ENCODE results near the gene HOXA6. TPM values are rescaled to one million over a fixed set of nuclear protein-coding genes. Genes with fewer than 3 reads are reported as not detected.

HOXA6 gene
- total and polyA plus RNA-seq, 2 of the 4 experiments (the other 2 are of a cell fraction): 1.4 to 1.8 TPM

GRCh38 chr7:27128776-27129728 lies 18.5 kb downstream of the HOXA6 start:
- H3K9me1 ChIP-seq (ENCODE audit: insufficient read depth, low read length): peaks cover 15% of the 10 kb centered on the region
- no TSS peak for BruUV-seq (replicated peaks)
- TF ChIP-seq ELK1 (IDR thresholded peaks at IDR 0.05; ENCODE audit: borderline replicate concordance, low read depth, low read length) (no peak), CEBPB (IDR thresholded peaks at IDR 0.05; ENCODE audit: low read depth, low read length) (no peak), BHLHE40 (IDR thresholded peaks at IDR 0.05; ENCODE audit: low read depth, low read length) (no peak), NFE2L2 (IDR thresholded peaks at IDR 0.05; ENCODE audit: low read depth, low read length) (no peak), POLR2A (IDR thresholded peaks at IDR 0.05; ENCODE audit: low read depth, low read length) (no peak; the same call in 1 of the 2 replicates), CHD1 (IDR thresholded peaks at IDR 0.05; ENCODE audit: low read depth, low read length) (no peak), RFX5 (IDR thresholded peaks at IDR 0.05; ENCODE audit: low read depth, low read length) (no peak), FOS (IDR thresholded peaks at IDR 0.05; ENCODE audit: low read depth, low read length) (no peak), MXI1 (IDR thresholded peaks at IDR 0.05; ENCODE audit: borderline replicate concordance, low read depth, low read length) (no peak), RAD21 (IDR thresholded peaks at IDR 0.05; ENCODE audit: low read length) (no peak), MAFK (IDR thresholded peaks at IDR 0.05; ENCODE audit: low read depth, low read length) (no peak), USF2 (IDR thresholded peaks at IDR 0.05; ENCODE audit: low read depth, low read length) (no peak), RCOR1 (IDR thresholded peaks at IDR 0.05; ENCODE audit: insufficient replicate concordance, low read length) (no peak), SMC3 (IDR thresholded peaks at IDR 0.05; ENCODE audit: low read depth, low read length) (no peak)

More at GRCh38 chr7:27128776-27129728, 18.5 kb downstream of the HOXA6 start:
- no peak overlapping the region for H2BK5ac ChIP-seq (ENCODE audit: low read depth, low read length, poor library complexity, severe bottlenecking)
- dilution Hi-C loops (cut with HindIII; ENCODE audit: low sequenced_read_pairs, unreplicated experiment): no loop called here
- H3K79me1 ChIP-seq (ENCODE audit: low read depth in 1 of 2, low read length in 2 of 2): peaks cover 29 to 50% of the 10 kb centered on the region in 2 experiments
- H3K4me3 ChIP-seq (ENCODE audit: insufficient read depth, low read depth, low read length): peak overlapping the region; percentile 76
- no peak overlapping the region for H2AK9ac ChIP-seq (replicated peaks; ENCODE audit: low read depth, low read length, poor library complexity)
- CTCF ChIA-PET: interaction anchor here (1.0 kb wide), 1 partner anchor 18 kb away, joined by 4 read pairs; no protein-coding TSS in a partner anchor
- WGBS, 2 experiments (ENCODE audit: extremely low coverage in 2 of 2, insufficient read length in 1 of 2): 13% methylated on average over 5 of the region's 28 CpGs; no CpG with 5 or more reads in 1 of the 2 experiments
- H3K36me3 ChIP-seq (ENCODE audit: control insufficient read depth, insufficient read depth, low read length): peaks cover 3% of the 10 kb centered on the region; the same call in 1 of the 2 replicates
- peak overlapping the region; percentile 84 for H3K4me2 ChIP-seq (ENCODE audit: low read depth, low read length)
- in situ Hi-C loops (cut with MboI; ENCODE audit: low sequenced_read_pairs): no loop called here
- POLR2A ChIA-PET (ENCODE audit: unreplicated experiment): no interaction called here
- no peak for ATAC-seq (ENCODE audit: low read depth)
- H2BK15ac ChIP-seq (ENCODE audit: low read depth, low read length): peak overlapping the region; percentile 33; the same call in 2 of the 3 replicates
- peak overlapping the region; percentile 37 for H3K9ac ChIP-seq (ENCODE audit: low read depth, low read length)
- H3K56ac ChIP-seq (ENCODE audit: extremely low read depth, insufficient read depth, low read length): 0 out of 2 replicates have a peak overlapping the region, but pooled peaks have one; percentile 22
- H2BK20ac ChIP-seq (ENCODE audit: low read depth, low read length): 0 out of 2 replicates have a peak overlapping the region, but pooled peaks have one; percentile 21
- peak overlapping the region; percentile 52; the same call in 1 of the 2 replicates for H3K14ac ChIP-seq (replicated peaks; ENCODE audit: low read depth, low read length)
- DNase-seq: no peak
- H3K4me1 ChIP-seq (ENCODE audit: control insufficient read depth, insufficient read depth, low read length): peaks cover 29% of the 10 kb centered on the region
- H2AFZ ChIP-seq (replicated peaks; ENCODE audit: low read length, poor library complexity): peak overlapping the region; percentile 24
- peak overlapping the region; percentile 49 for H3K4ac ChIP-seq (ENCODE audit: low read depth, low read length)
- H3K27ac ChIP-seq (ENCODE audit: insufficient read depth, low read length): peak overlapping the region; percentile 41
- no peaks in the 10 kb centered on the region for H3K27me3 ChIP-seq (ENCODE audit: control insufficient read depth, insufficient read depth, low read length)
- H2AK5ac ChIP-seq (ENCODE audit: low read depth, low read length): no peak overlapping the region; the same call in 1 of the 2 replicates
- no peaks in the 10 kb centered on the region for H3K9me3 ChIP-seq (ENCODE audit: control insufficient read depth, insufficient read depth, low read length)
- H4K20me1 ChIP-seq (ENCODE audit: insufficient read depth, low read length): no peaks in the 10 kb centered on the region
- peak overlapping the region; percentile 58 for H2BK120ac ChIP-seq (ENCODE audit: low read depth, low read length)
- intact Hi-C loops (cut with micrococcal nuclease): loop anchor here (2.0 kb wide), 1 partner anchor 32 kb away; no protein-coding TSS in a partner anchor
- H3K23ac ChIP-seq (ENCODE audit: low read depth, low read length): peak overlapping the region; percentile 94
- peak overlapping the region; percentile 27 for H4K5ac ChIP-seq (ENCODE audit: low read depth, low read length)
- H4K8ac ChIP-seq (ENCODE audit: low read depth in 2 of 2, low read length in 2 of 2): peak overlapping the region; percentile 45; a peak in 2 of 4 replicates
- H4K91ac ChIP-seq (ENCODE audit: insufficient read depth, low read depth, low read length): peak overlapping the region; percentile 48
- H3K18ac ChIP-seq (ENCODE audit: low read depth, low read length): peak overlapping the region; percentile 32
